Right lobe of liver (tissue), 6 donors: ENCODE data around the gene SCN8A. TPM values are rescaled to one million over a fixed set of nuclear protein-coding genes. Genes with fewer than 3 reads are reported as not detected.
A peak's percentile ranks its signal among the peaks of the same experiment; 100 is the strongest.

Source experiments
- ATAC-seq, 4 donors: fragments of 200-7000 bp; cut with Tn5 transposase; one replicate each; pipeline ENCODE4 v1.9.1; 2020; ENCODE audit warnings: mild to moderate bottlenecking in 4 of 4, moderate library complexity in 4 of 4
- DNase-seq, 3 donors: peaks; one replicate each; pipeline ENCODE4 v3.0.0-alpha.2; 2020
- H3K27ac ChIP-seq, 3 donors: fragments of 200-600 bp; one replicate each; pipeline ENCODE4 v1.8.0; 2022
- H3K27me3 ChIP-seq, 2 donors: fragments of 200-600 bp; one replicate each; pipeline ENCODE4 v1.8.0; 2022
- H3K36me3 ChIP-seq, 4 donors: fragments of 200-600 bp; sonication (generic) in 1 of 4; one replicate each; pipeline versions ENCODE4 v1.5.1 to v1.8.0; 2017 to 2022; ENCODE audit warnings: control low read depth in 1 of 4
- H3K4me1 ChIP-seq, 4 donors: fragments of 200-600 bp; sonication (generic) in 1 of 4; one replicate each; pipeline versions ENCODE4 v1.5.1 to v1.8.0; 2017 to 2022; ENCODE audit warnings: control low read depth in 1 of 4
- H3K4me3 ChIP-seq, 3 donors: fragments of 200-600 bp; one replicate each; pipeline ENCODE4 v1.8.0; 2022
- H3K9me3 ChIP-seq, 4 donors: fragments of 200-600 bp; sonication (generic) in 1 of 4; one replicate each; pipeline versions ENCODE4 v1.5.1 to v1.8.0; 2017 to 2022; ENCODE audit warnings: control low read depth in 1 of 4
- CTCF ChIP-seq, 4 donors: fragments of 200-600 bp in 3 of 4; fragments of 450-650 bp in 1 of 4; IDR thresholded peaks; one replicate each; pipeline versions ENCODE4 v1.5.1 to v1.8.0; 2016 to 2022; ENCODE audit warnings: antibody characterized with exemption in 4 of 4, mild to moderate bottlenecking in 2 of 4
- POLR2A ChIP-seq: fragments of 450-650 bp; IDR thresholded peaks from one replicate; pipeline ENCODE4 v1.6.1; 2017; ENCODE audit warnings: antibody characterized with exemption, mild to moderate bottlenecking
- WGBS: methylation state at CpG from one replicate; pipeline ENCODE4 v1.1.6; 2018; ENCODE audit warnings: low coverage, low lambda C conversion rate; ENCODE audit not compliant: insufficient coverage; ENCODE audit errors: missing lambda C conversion rate; 5-methylcytosine and 5-hydroxymethylcytosine counted together
- intact Hi-C, 2 donors: fragments of 100-400 bp; cut with DNase I; formaldehyde crosslinking; loops; one replicate each; pipeline versions ENCODE4 v1.11.2 to v1.14.1; 2022
- total RNA-seq, 6 experiments: library from RNA; depleted of rRNA in 2 of 6; stranded (reverse); fragments of >200 nt in 2 of 6; fragmentation: NEBNext Ultra II Directional in 3 of 6; extraction: Animal tissue kit (Norgen Biotek cat#: 25700) in 3 of 6; gene quantifications; one replicate each; pipeline versions ENCODE4 v1.1.0 to v1.2.4, GENCODE V29; 2016 to 2023
- donor health status: DM: no; HTN: yes; CAD: no.
- donor health status: DM: no; HTN: no; CAD: no.
- donor health status: DM: no; HTN: no; CAD: no.
- donor health status: DM: no; HTN: yes; CAD: no.
- donor health status: DM: no; HTN: yes; CAD: no.

SCN8A gene
- total RNA-seq, 6 experiments from 2014 or later: 1.7 to 5.6 (median 3.7) TPM

DNA sequence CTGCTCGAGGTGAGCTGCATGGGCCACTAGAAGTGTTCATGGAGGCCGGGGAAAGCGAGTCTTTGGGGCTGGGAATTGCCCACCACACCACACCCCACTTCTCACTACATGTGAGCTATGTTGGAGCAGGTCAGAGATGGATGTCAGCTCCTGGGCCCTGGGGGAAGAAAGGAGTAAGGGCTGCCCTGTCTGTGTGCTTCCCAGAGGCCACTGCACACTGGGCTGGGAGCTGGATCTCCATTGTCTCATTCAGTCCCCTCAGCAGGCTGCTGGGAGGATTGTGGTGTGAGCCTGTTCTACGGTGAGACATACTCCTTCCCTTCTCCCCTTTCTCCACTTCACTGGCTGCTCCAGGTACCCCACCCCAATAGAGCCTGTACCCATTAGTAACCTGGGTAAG lies 247.0 kb downstream of the SCN8A start:
- no peak for ATAC-seq
- intact Hi-C loops: no loop called here
- H3K36me3 ChIP-seq: no peaks in the 10 kb centered on the region
- TF ChIP-seq CTCF (IDR thresholded peaks at IDR 0.05) (no peak), POLR2A (no peak)
- H3K4me1 ChIP-seq: no peaks in the 10 kb centered on the region
- no peak for DNase-seq
- H3K27ac ChIP-seq: no peak overlapping the region
- H3K9me3 ChIP-seq: no peaks in the 10 kb centered on the region
- H3K27me3 ChIP-seq: no peaks in the 10 kb centered on the region
- no peak overlapping the region for H3K4me3 ChIP-seq
- WGBS: 50% methylated on average over 2 of the region's 4 CpGs

- 50% methylated on average over 1 of the region's 4 CpGs for WGBS
- no peaks in the 10 kb centered on the region for H3K27me3 ChIP-seq
Measured at GRCh38 chr12:51838762-51839161, 247.7 kb downstream of the SCN8A start.

GRCh38 chr12:51839310-51839947 lies 248.4 kb downstream of the SCN8A start:
- DNase-seq: no peak
- no peak overlapping the region for H3K27ac ChIP-seq
- ATAC-seq: no peak
- no peaks in the 10 kb centered on the region for H3K4me1 ChIP-seq
- H3K36me3 ChIP-seq: no peaks in the 10 kb centered on the region
- TF ChIP-seq POLR2A (no peak), CTCF (IDR thresholded peaks at IDR 0.05) (no peak)
- intact Hi-C loops: no loop called here
- H3K9me3 ChIP-seq: no peaks in the 10 kb centered on the region
- 84% methylated on average over 5 of the region's 5 CpGs for WGBS
- no peaks in the 10 kb centered on the region for H3K27me3 ChIP-seq
- no peak overlapping the region for H3K4me3 ChIP-seq

More at GRCh38 chr12:51838762-51839161, 247.7 kb downstream of the SCN8A start:
- no peak for DNase-seq
- H3K27ac ChIP-seq: no peak overlapping the region
- no peaks in the 10 kb centered on the region for H3K36me3 ChIP-seq
- peak; percentile 18 to 58 (median 54) for ATAC-seq
- H3K4me1 ChIP-seq: no peaks in the 10 kb centered on the region
- no peak overlapping the region for H3K4me3 ChIP-seq
- no peak for TF ChIP-seq CTCF (IDR thresholded peaks at IDR 0.05)
- H3K9me3 ChIP-seq: no peaks in the 10 kb centered on the region
- intact Hi-C loops: no loop called here

DNA sequence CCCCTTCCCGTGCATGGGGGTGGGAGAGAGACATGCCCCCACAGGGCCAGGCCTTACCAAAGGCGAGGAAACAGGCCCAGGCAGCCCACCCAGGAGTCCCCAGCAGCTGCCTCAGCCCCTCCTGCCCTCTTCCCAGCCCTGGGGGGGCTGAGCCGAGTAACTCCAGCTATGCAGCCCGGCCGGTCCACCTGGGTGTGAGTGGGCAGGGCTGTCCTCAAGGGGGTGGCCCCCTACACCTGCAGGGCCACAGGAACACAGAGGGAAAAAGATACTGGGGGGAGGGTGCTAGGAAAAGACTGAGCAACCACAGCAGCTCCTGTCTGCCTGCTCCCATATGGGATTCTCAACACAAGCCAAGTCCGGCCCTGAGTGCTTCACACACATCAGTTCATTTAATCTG lies 249.9 kb downstream of the SCN8A start:
- Histone ChIP-seq H3K4me3 (no peak overlapping the region), H3K27me3 (no peaks in the 10 kb centered on the region), H3K9me3 (no peaks in the 10 kb centered on the region), H3K27ac (no peak overlapping the region), H3K36me3 (no peaks in the 10 kb centered on the region), H3K4me1 (no peaks in the 10 kb centered on the region)
- DNase-seq: no peak
- intact Hi-C loops: no loop called here
- WGBS: no CpG with 5 or more reads among the region's 6 CpGs
- ATAC-seq: no peak
- TF ChIP-seq POLR2A: no peak
- TF ChIP-seq CTCF (IDR thresholded peaks at IDR 0.05): no peak

DNA sequence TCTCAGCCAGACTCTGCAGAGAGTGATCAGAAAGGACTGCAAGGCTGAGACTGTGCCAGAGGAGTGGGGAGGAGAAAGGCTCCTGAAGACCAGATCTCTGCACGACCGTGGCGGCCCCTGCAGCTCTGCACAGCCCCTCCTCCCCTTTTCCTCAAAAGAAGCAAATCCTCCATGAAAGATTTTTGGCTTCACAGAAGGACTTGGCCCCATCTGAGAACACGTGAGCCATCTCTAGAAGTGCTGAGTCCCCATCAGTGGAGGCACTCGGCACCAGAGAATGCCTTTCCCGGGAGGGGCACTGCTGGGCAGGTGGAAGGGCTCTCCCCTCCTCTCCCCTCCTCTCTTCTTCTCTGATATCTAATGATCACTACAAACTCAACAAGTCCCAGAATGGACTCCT lies 250.7 kb downstream of the SCN8A start:
- WGBS: 60% methylated on average over 1 of the region's 6 CpGs
- no peak for DNase-seq

More for the DNA sequence above, 250.7 kb downstream of the SCN8A start:
- no peak overlapping the region for H3K27ac ChIP-seq
- no peaks in the 10 kb centered on the region for H3K27me3 ChIP-seq
- H3K36me3 ChIP-seq: no peaks in the 10 kb centered on the region
- H3K4me3 ChIP-seq: no peak overlapping the region
- no peaks in the 10 kb centered on the region for H3K9me3 ChIP-seq
- intact Hi-C loops: no loop called here
- no peaks in the 10 kb centered on the region for H3K4me1 ChIP-seq
- TF ChIP-seq POLR2A: no peak
- no peak for TF ChIP-seq CTCF (IDR thresholded peaks at IDR 0.05)
- ATAC-seq: no peak
